DOHH2 (cell line): ENCODE results near the gene NANS.

ENCODE experiments used
- H3F3A ChIP-seq: fragments of 200-600 bp; sonication (generic), shearing (Covaris generic); 2 replicates; pipeline ENCODE4 v1.6.0; 2016; ENCODE audit warnings: antibody characterized with exemption, mild to moderate bottlenecking; ENCODE audit not compliant: control insufficient read depth, insufficient read depth
- H3K27ac ChIP-seq: fragments of 200-600 bp; sonication (generic); 2 replicates; pipeline ENCODE4 v1.5.1; 2014; ENCODE audit warnings: low read depth, mild to moderate bottlenecking, low read length, moderate library complexity
- H3K27me3 ChIP-seq: fragments of 200-600 bp; sonication (generic); 2 replicates; pipeline ENCODE4 v1.6.1; 2014; ENCODE audit warnings: mild to moderate bottlenecking, low read length, mixed read lengths; ENCODE audit not compliant: control insufficient read depth
- H3K36me3 ChIP-seq: fragments of 200-600 bp; sonication (generic); 2 replicates; pipeline ENCODE4 v1.6.1; 2014; ENCODE audit warnings: mild to moderate bottlenecking, low read length, moderate library complexity, mixed read lengths; ENCODE audit not compliant: control insufficient read depth
- H3K4me1 ChIP-seq: fragments of 200-600 bp; sonication (generic); 2 replicates; pipeline ENCODE4 v1.6.1; 2014; ENCODE audit warnings: mild to moderate bottlenecking, low read length, mixed read lengths; ENCODE audit not compliant: control insufficient read depth
- H3K4me2 ChIP-seq: fragments of 200-600 bp; sonication (generic); 2 replicates; pipeline ENCODE4 v1.6.0; 2014; ENCODE audit warnings: mild to moderate bottlenecking, low read length, moderate library complexity
- H3K4me3 ChIP-seq: fragments of 200-600 bp; sonication (generic); 2 replicates; pipeline ENCODE4 v1.5.1; 2014; ENCODE audit warnings: mild to moderate bottlenecking, low read length, mixed read lengths
- H3K79me2 ChIP-seq: fragments of 200-600 bp; sonication (generic); 2 replicates; pipeline ENCODE4 v1.6.1; 2014; ENCODE audit warnings: mild to moderate bottlenecking, low read length, mixed read lengths; ENCODE audit not compliant: control insufficient read depth
- H3K9me2 ChIP-seq: fragments of 200-600 bp; sonication (generic); replicated peaks from 2 replicates; pipeline ENCODE4 v1.6.1; 2014; ENCODE audit warnings: mild to moderate bottlenecking, low read length, mixed read lengths; ENCODE audit not compliant: control insufficient read depth
- H3K9me3 ChIP-seq: fragments of 200-600 bp; sonication (generic); 2 replicates; pipeline ENCODE4 v1.6.1; 2014; ENCODE audit warnings: antibody characterized with exemption, low read length, mixed read lengths; ENCODE audit not compliant: control insufficient read depth, insufficient read depth
- H4K20me1 ChIP-seq: fragments of 200-600 bp; sonication (generic); 2 replicates; pipeline ENCODE4 v1.6.0; 2014; ENCODE audit warnings: low read depth, mild to moderate bottlenecking, antibody characterized with exemption, low read length, moderate library complexity; ENCODE audit not compliant: control insufficient read depth, insufficient read depth
- EZH2phosphoT487 ChIP-seq: fragments of 200-600 bp; sonication (generic); IDR thresholded peaks from 2 replicates; pipeline ENCODE4 v1.6.1; 2017; ENCODE audit warnings: borderline replicate concordance, mild to moderate bottlenecking, antibody characterized with exemption, low read length, moderate library complexity, mixed read lengths
- TF ChIP-seq, protein P1 (sequence below): fragments of 200-600 bp; sonication (generic); IDR thresholded peaks from one replicate; pipeline ENCODE4 v1.5.1; 2014; ENCODE audit warnings: antibody characterized with exemption, mild to moderate bottlenecking, low read depth, low read length; ENCODE audit not compliant: poor library complexity, severe bottlenecking

The NANS gene

DNA sequence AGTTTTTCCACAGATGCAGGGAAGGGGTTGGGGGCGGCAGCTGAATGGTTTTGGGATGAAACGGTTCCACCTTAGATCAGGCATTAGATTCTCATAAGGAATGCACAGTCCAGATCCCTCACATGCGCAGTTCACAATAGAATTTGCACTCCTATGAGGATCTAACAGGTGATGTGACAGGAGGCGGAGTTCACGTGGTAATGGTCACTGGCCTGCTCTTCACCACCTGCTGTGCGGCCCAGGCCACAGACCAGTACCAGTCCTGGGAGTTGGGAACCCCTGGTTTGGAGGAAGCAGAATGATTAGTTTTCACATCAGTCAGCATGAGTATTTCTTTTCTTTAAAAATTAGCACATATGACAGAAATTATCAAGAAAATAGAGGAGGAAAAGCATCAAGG is 47.1 kb upstream of the NANS start:
- Histone ChIP-seq H3K9me3 (no peaks in the 10 kb centered on the region), H3F3A (peaks cover 19% of the 10 kb centered on the region), H3K36me3 (peaks cover 98% of the 10 kb centered on the region), H3K27me3 (no peaks in the 10 kb centered on the region), H3K9me2 (no peaks in the 10 kb centered on the region), H3K79me2 (peaks cover 67% of the 10 kb centered on the region), H3K4me2 (no peak overlapping the region), H3K4me1 (0 out of 2 replicates have a peak, but pooled peaks cover 5% of the 10 kb centered on the region), H4K20me1 (no peaks in the 10 kb centered on the region), H3K27ac (no peak overlapping the region), H3K4me3 (no peak overlapping the region)
- TF ChIP-seq EZH2phosphoT487, result no peak
- TF ChIP-seq, protein P1, sequence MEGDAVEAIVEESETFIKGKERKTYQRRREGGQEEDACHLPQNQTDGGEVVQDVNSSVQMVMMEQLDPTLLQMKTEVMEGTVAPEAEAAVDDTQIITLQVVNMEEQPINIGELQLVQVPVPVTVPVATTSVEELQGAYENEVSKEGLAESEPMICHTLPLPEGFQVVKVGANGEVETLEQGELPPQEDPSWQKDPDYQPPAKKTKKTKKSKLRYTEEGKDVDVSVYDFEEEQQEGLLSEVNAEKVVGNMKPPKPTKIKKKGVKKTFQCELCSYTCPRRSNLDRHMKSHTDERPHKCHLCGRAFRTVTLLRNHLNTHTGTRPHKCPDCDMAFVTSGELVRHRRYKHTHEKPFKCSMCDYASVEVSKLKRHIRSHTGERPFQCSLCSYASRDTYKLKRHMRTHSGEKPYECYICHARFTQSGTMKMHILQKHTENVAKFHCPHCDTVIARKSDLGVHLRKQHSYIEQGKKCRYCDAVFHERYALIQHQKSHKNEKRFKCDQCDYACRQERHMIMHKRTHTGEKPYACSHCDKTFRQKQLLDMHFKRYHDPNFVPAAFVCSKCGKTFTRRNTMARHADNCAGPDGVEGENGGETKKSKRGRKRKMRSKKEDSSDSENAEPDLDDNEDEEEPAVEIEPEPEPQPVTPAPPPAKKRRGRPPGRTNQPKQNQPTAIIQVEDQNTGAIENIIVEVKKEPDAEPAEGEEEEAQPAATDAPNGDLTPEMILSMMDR, result no peak

DNA sequence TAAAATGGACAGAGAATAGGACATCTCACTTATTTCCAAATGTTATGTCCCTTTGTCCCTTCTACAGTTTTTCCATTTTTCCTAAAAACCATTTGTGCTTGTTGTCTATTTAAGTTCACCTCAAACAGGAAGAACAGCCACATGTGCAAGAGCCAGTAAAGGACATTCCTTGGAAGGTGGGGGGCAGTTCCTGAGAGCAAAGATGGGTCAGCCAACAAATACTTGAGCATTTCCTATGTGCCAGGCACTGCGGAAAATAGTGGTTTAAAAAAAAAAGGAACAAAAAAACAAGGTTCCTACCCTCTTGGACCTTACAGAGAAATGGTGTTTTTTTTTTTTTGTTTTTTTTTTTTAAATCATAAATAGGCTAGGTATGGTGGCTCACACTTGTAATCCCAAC is 46.6 kb upstream of the NANS start:
- H3K4me2 ChIP-seq, result no peak overlapping the region
- peaks cover 63% of the 10 kb centered on the region for H3K79me2 ChIP-seq

DNA sequence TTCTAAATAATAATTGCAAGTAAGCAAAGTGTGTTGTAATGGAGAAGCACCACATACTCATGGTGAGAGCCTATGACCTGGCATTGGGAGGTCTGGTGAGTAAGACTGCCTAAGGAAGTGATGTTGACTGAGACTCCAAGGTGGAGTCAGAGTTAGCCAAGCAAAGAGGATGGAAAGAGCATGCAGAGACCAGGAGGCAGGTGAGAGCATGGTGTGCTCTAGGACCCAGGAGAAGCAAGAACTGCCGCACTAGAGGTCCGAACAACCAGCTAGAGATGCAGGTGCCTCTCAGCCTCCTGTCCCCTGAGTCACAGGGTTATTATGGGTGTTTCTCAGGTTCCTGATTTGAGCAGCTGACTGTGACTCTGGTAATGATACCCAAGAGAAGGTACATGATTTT is 46.1 kb upstream of the NANS start:
- H4K20me1 ChIP-seq, result no peaks in the 10 kb centered on the region
- no peak overlapping the region for H3K4me3 ChIP-seq
- no peaks in the 10 kb centered on the region for H3K27me3 ChIP-seq
- H3K27ac ChIP-seq, result no peak overlapping the region
- H3K4me2 ChIP-seq, result no peak overlapping the region
- H3K4me1 ChIP-seq, result 0 out of 2 replicates have a peak, but pooled peaks cover 5% of the 10 kb centered on the region
- peaks cover 25% of the 10 kb centered on the region for H3F3A ChIP-seq
- no peak for TF ChIP-seq EZH2phosphoT487
- TF ChIP-seq, protein P1, result no peak
- no peaks in the 10 kb centered on the region for H3K9me3 ChIP-seq
- no peaks in the 10 kb centered on the region for H3K9me2 ChIP-seq
- H3K36me3 ChIP-seq, result peaks cover 98% of the 10 kb centered on the region
- peaks cover 58% of the 10 kb centered on the region for H3K79me2 ChIP-seq

More for the DNA sequence above, 46.6 kb upstream of the NANS start:
- Histone ChIP-seq H3K27ac (no peak overlapping the region), H3K9me2 (no peaks in the 10 kb centered on the region), H3K9me3 (no peaks in the 10 kb centered on the region), H3K27me3 (no peaks in the 10 kb centered on the region), H3F3A (peaks cover 23% of the 10 kb centered on the region), H3K36me3 (peaks cover 98% of the 10 kb centered on the region), H3K4me3 (no peak overlapping the region), H4K20me1 (no peaks in the 10 kb centered on the region), H3K4me1 (0 out of 2 replicates have a peak, but pooled peaks cover 5% of the 10 kb centered on the region)
- TF ChIP-seq, protein P1, result no peak
- no peak for TF ChIP-seq EZH2phosphoT487

DNA sequence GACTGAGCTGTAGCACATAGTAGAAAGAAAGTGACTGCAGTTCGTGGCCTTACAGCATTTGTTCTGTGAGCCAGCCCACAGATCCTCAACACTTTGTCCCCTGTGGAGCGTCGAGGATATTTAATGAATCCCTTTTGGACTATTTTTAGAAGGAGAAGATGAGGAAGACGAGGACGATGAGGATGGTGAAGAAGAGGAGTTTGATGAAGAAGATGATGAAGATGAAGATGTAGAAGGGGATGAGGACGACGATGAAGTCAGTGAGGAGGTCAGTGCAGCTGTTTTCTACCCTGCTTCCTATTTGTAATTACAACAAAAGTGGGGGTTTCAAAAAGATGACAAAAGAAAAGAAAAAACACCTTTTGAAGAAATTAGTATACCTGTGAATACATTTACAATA is 45.4 kb upstream of the NANS start:
- Histone ChIP-seq H3K27ac (no peak overlapping the region), H3K4me3 (no peak overlapping the region), H3F3A (peaks cover 32% of the 10 kb centered on the region), H3K9me3 (no peaks in the 10 kb centered on the region), H3K27me3 (no peaks in the 10 kb centered on the region), H3K79me2 (peaks cover 51% of the 10 kb centered on the region), H3K4me1 (0 out of 2 replicates have a peak, but pooled peaks cover 5% of the 10 kb centered on the region), H3K9me2 (no peaks in the 10 kb centered on the region), H4K20me1 (no peaks in the 10 kb centered on the region), H3K4me2 (no peak overlapping the region), H3K36me3 (peaks cover 98% of the 10 kb centered on the region)
- no peak for TF ChIP-seq EZH2phosphoT487
- TF ChIP-seq, protein P1, result no peak
